ENCODE data around the gene HAAO.

DNA sequence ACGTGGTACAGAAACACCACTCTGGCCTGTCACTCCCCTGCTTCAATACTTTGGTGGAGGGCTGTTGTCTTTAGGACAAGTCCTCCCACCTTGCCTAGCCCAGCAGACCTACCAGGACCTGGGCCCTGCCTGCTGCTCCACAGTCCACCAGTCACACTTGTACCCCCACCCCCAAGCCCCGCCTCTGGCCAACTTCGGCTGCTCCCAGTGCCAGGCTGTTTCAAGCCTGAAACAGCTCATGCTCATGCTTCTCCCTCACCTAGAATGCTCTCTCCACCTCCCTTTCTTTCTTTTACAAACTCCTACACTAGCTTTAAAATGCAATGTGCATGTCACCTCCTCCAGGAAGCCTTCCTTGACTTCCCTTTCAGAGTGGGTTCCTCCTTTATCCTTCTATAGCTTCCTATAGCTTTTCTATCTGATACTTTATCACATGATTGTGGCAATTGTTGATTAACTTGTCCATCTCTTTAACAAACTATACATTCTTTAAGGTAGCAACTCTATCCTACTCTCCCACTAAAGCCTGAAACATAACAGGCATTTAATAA, 23.6 kb downstream of the HAAO start:
- TF ChIP-seq EMX1 (CRISPR knock-in tag; IDR thresholded peaks at IDR 0.05): no peak
- TF ChIP-seq CTCF (IDR thresholded peaks at IDR 0.05): no peak
- TF ChIP-seq ZNF121 (CRISPR knock-in tag; IDR thresholded peaks at IDR 0.05): no peak

Data from WTC11 (cell line).